Smooth muscle cell (in vitro differentiated cells): Measurements from ENCODE around the gene ZKSCAN4. TPM values are rescaled to one million over a fixed set of nuclear protein-coding genes. Genes with fewer than 3 reads are reported as not detected.

Experiments
- DNase-seq: peaks from one replicate; lab custom pipeline; 2025; ENCODE audit not compliant: unreplicated experiment; lab: John Stamatoyannopoulos, UW
- H2AFZ ChIP-seq: fragments of 200-600 bp; sonication (generic); 2 replicates; pipeline ENCODE4 v1.6.0; 2016; ENCODE audit warnings: antibody characterized with exemption, low read depth, mild to moderate bottlenecking
- H3F3A ChIP-seq: fragments of 200-600 bp; sonication (generic); 2 replicates; pipeline ENCODE4 v1.6.0; 2017; ENCODE audit warnings: antibody characterized with exemption, low read depth
- H3K27ac ChIP-seq: fragments of 200-600 bp; sonication (generic); 2 replicates; pipeline ENCODE4 v1.5.1; 2016; ENCODE audit warnings: low read depth, mild to moderate bottlenecking
- H3K27me3 ChIP-seq: fragments of 200-600 bp; sonication (generic); 2 replicates; pipeline ENCODE4 v1.6.1; 2016; ENCODE audit warnings: low read depth, mild to moderate bottlenecking
- H3K36me3 ChIP-seq: fragments of 200-600 bp; sonication (generic); 2 replicates; pipeline ENCODE4 v1.5.1; 2016; ENCODE audit warnings: low read depth
- H3K4me1 ChIP-seq: fragments of 200-600 bp; sonication (generic); 2 replicates; pipeline ENCODE4 v1.5.1; 2016; ENCODE audit warnings: low read depth
- H3K4me2 ChIP-seq: fragments of 200-600 bp; sonication (generic); 2 replicates; pipeline ENCODE4 v1.6.0; 2016; ENCODE audit warnings: mild to moderate bottlenecking
- H3K4me3 ChIP-seq: fragments of 200-600 bp; sonication (generic); 2 replicates; pipeline ENCODE4 v1.5.1; 2016; ENCODE audit warnings: mild to moderate bottlenecking
- H3K79me2 ChIP-seq: fragments of 200-600 bp; sonication (generic); 2 replicates; pipeline ENCODE4 v1.6.0; 2016; ENCODE audit warnings: low read depth, mild to moderate bottlenecking
- H3K9ac ChIP-seq: fragments of 200-600 bp; sonication (generic); 2 replicates; pipeline ENCODE4 v1.6.0; 2016; ENCODE audit warnings: low read depth
- H3K9me3 ChIP-seq: fragments of 200-600 bp; sonication (generic); replicated peaks from 2 replicates; pipeline ENCODE4 v1.5.1; 2016; ENCODE audit warnings: low read depth
- H4K20me1 ChIP-seq: fragments of 200-600 bp; sonication (generic); 2 replicates; pipeline ENCODE4 v1.6.0; 2016; ENCODE audit warnings: low read depth
- CTCF ChIP-seq: fragments of 200-600 bp; sonication (generic); IDR thresholded peaks from 2 replicates; pipeline ENCODE4 v1.5.1; 2017; ENCODE audit warnings: borderline replicate concordance, mild to moderate bottlenecking, antibody characterized with exemption; ENCODE audit not compliant: insufficient read depth, poor library complexity, severe bottlenecking
- WGBS: methylation state at CpG from one replicate; pipeline ENCODE4 v1.1.7; 2016; ENCODE audit warnings: low lambda C conversion rate; 5-methylcytosine and 5-hydroxymethylcytosine counted together
- polyA plus RNA-seq: library from polyadenylated mRNA; unstranded; fragments of >200 nt; fragmentation: Nextera tagmentation; extraction: Ambion mirVana; gene quantifications from 2 replicates; pipeline ENCODE4 v1.2.1, GENCODE V29; 2016
- total RNA-seq: library from RNA; depleted of rRNA; stranded (reverse); fragments of >200 nt; gene quantifications from 2 replicates; pipeline ENCODE4 v1.2.3, GENCODE V29; 2014

The ZKSCAN4 gene
- total and polyA plus RNA-seq, 2 experiments from 2014 or later, result 4.5 to 5.2 TPM

- peak overlapping the region; percentile 93 for H3K4me3 ChIP-seq
- peaks cover 20% of the 10 kb centered on the region for H3K4me1 ChIP-seq
- peak overlapping the region; percentile 88 for H3K4me2 ChIP-seq
- peak overlapping the region; percentile 80 for H3K9ac ChIP-seq
- H3K79me2 ChIP-seq, result peaks cover 25% of the 10 kb centered on the region
- H3K9me3 ChIP-seq, result no peaks in the 10 kb centered on the region
- no peak for DNase-seq
- H3K36me3 ChIP-seq, result peaks cover 4% of the 10 kb centered on the region
- no peak for TF ChIP-seq CTCF
- 11% methylated on average over 1 of the region's 1 CpG for WGBS
- peak overlapping the region; percentile 100 for H2AFZ ChIP-seq
- H3K27ac ChIP-seq, result peak overlapping the region; percentile 40
- H4K20me1 ChIP-seq, result no peaks in the 10 kb centered on the region
- H3K27me3 ChIP-seq, result no peaks in the 10 kb centered on the region
- H3F3A ChIP-seq, result peaks cover 9% of the 10 kb centered on the region
Observed at GRCh38 chr6:28267695-28268059, 15.6 kb upstream of the ZKSCAN4 start.

GRCh38 chr6:28266962-28267694, 15.1 kb upstream of the ZKSCAN4 start, which contains the start of gene ZSCAN26:
TSS of gene ZSCAN26 (plus strand) at chr6:28267143. CDS start at chr6:28271920, 4,777 bp downstream.
- WGBS, result 2% methylated on average over 32 of the region's 32 CpGs

DNA sequence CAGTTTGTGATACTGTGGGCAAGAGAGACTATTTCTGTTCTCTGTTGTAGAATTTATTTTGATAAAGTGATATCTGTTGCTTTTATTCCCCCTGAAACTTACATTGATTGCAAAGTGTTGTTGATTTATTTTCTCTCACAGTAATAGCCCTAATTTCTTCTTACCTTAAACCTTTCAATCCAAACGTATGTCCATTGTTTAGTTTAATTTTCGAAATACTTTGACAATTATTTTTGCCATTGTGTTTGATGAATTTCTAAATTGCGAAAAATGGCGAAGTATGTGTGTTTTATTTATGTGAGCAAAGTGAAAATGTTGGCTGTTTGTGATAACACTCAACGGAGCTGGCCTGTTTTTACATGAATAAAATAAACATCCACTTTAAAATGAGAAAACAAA, 14.5 kb upstream of the ZKSCAN4 start:
- no peak for DNase-seq
- peak overlapping the region; percentile 88 for H3K4me2 ChIP-seq
- H3K36me3 ChIP-seq, result no peaks in the 10 kb centered on the region
- peaks cover 20% of the 10 kb centered on the region for H3K4me1 ChIP-seq
- H4K20me1 ChIP-seq, result no peaks in the 10 kb centered on the region
- H3K9ac ChIP-seq, result peak overlapping the region; percentile 80
- peak overlapping the region; percentile 40 for H3K27ac ChIP-seq
- H3K9me3 ChIP-seq, result no peaks in the 10 kb centered on the region
- TF ChIP-seq CTCF, result no peak
- peak overlapping the region; percentile 100 for H2AFZ ChIP-seq
- peak overlapping the region; percentile 93 for H3K4me3 ChIP-seq
- H3K27me3 ChIP-seq, result no peaks in the 10 kb centered on the region
- H3K79me2 ChIP-seq, result peaks cover 25% of the 10 kb centered on the region
- H3F3A ChIP-seq, result peaks cover 9% of the 10 kb centered on the region
- WGBS, result 22% methylated on average over 5 of the region's 5 CpGs

More at GRCh38 chr6:28266962-28267694, 15.1 kb upstream of the ZKSCAN4 start, which contains the start of gene ZSCAN26:
- Histone ChIP-seq H4K20me1 (no peaks in the 10 kb centered on the region), H3K36me3 (no peaks in the 10 kb centered on the region), H3K9ac (peak within 1 kb of the TSS; percentile 80), H3K4me2 (peak within 1 kb of the TSS; percentile 88), H3K27me3 (no peaks in the 10 kb centered on the region), H3K4me3 (peak within 1 kb of the TSS; percentile 93), H3K79me2 (peaks cover 25% of the 10 kb centered on the region), H3K27ac (peak within 1 kb of the TSS; percentile 40), H2AFZ (peak within 1 kb of the TSS; percentile 100), H3K4me1 (peaks cover 20% of the 10 kb centered on the region), H3K9me3 (no peaks in the 10 kb centered on the region), H3F3A (peaks cover 9% of the 10 kb centered on the region)
- no peak for TF ChIP-seq CTCF
- DNase-seq, result peak; percentile 86
